Measurements from ENCODE around the gene NLRP6.
"Not testable (repeated sequence)": the region's sequence is repeated elsewhere in the genome, so short reads cannot be mapped to it uniquely, and the experiment has no call there.

NLRP6 gene

DNA sequence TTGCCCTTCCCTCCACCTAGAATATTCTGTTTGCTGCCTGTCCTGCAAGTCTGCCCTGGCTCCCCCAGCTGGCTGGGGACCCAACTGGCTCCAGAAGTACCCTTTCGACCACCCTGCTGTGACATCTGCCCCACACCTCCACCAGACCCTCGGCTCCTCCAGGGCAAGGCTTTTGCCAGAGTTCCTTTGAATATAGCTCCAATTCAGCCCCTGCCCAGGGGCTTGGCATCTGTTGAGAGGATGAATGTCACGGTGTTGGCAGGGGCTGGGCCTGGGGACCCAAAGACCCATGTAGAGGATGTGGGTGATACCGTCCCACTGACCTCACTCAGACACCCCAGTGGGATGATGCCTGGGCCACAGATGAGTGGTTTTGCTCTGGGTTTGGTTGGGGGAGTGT lies 4.0 kb downstream of the NLRP6 start:
- in situ Hi-C loops (cut with MboI; ENCODE audit: low pct_unique_long_range_greater_than_20kb, low sequenced_read_pairs, unreplicated experiment): no loop called here
- DNase-seq (ENCODE audit: low spot score): no peak
- TF ChIP-seq, protein P1, sequence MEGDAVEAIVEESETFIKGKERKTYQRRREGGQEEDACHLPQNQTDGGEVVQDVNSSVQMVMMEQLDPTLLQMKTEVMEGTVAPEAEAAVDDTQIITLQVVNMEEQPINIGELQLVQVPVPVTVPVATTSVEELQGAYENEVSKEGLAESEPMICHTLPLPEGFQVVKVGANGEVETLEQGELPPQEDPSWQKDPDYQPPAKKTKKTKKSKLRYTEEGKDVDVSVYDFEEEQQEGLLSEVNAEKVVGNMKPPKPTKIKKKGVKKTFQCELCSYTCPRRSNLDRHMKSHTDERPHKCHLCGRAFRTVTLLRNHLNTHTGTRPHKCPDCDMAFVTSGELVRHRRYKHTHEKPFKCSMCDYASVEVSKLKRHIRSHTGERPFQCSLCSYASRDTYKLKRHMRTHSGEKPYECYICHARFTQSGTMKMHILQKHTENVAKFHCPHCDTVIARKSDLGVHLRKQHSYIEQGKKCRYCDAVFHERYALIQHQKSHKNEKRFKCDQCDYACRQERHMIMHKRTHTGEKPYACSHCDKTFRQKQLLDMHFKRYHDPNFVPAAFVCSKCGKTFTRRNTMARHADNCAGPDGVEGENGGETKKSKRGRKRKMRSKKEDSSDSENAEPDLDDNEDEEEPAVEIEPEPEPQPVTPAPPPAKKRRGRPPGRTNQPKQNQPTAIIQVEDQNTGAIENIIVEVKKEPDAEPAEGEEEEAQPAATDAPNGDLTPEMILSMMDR (IDR thresholded peaks at IDR 0.05; ENCODE audit: extremely low read depth, insufficient read depth, missing control alignments): no peak

DNA sequence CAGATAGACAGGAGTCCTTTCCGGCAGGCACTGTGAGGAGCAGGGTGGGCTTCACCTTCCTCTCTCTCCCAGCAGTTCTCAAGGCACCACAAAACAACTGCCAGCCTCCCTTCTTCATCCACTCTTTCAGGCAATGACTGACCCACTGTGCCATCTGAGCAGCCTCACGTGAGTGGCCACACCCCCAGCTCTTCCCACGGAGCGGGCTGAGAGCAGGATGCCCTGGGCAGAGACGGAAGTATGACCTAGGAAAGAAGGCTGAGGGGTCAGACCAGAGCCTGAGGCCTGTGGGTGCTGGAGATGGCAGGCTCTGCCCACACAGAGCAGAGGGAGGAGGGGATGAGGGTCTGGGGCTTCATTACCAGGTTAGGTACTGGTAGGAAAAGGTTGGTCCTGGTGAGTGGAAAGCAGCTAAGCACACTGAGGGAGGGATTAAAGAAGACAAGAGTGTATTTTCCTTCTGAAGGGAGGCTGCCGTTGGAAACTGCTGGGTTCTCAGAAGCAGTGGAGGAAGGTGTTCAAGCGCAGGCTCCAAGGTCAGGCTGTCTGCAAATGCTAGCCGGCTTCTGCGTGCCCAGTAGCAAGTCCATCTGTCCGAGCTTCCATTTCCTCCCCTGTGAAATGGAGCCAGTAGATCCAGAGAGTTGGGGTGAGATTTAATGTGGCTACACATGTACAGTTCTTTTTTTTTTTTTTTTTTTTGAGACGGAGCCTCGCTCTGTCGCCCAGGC lies 4.6 kb downstream of the NLRP6 start:
- in situ Hi-C loops (cut with MboI; ENCODE audit: low pct_unique_long_range_greater_than_20kb, low sequenced_read_pairs, unreplicated experiment): no loop called here
- TF ChIP-seq, protein P1 (IDR thresholded peaks at IDR 0.05; ENCODE audit: extremely low read depth, insufficient read depth, missing control alignments): no peak

DNA sequence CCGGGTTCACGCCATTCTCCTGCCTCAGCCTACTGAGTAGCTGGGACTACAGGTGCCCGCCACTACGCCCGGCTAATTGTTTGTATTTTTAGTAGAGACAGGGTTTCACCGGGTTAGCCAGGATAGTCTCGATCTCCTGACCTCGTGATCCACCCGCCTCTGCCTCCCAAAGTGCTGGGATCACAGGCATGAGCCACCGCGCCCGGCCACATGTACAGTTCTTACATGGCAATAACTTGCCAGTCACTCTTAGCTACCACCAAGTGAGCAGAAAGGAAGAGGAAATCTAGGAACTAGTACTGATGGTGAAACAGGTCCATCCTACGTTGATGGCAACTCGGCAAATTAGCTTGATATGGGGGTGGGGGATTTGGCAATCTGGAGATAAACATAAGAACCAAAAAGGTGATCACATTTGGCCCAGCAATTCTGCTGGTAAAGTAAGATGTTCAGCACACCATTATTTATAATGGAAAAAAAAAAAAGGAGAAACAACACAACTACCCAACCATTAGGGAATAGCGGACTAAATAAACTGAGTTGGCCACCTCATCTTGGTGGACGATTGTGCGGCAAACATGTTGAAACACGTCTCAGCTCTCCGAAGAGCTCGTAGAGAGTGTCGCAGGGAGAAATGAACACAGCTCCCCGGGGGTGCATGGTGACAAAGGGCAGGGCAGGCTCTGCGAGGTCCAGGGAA lies 5.3 kb downstream of the NLRP6 start:
- in situ Hi-C loops (cut with MboI; ENCODE audit: low pct_unique_long_range_greater_than_20kb, low sequenced_read_pairs, unreplicated experiment): no loop called here
- TF ChIP-seq, protein P1 (IDR thresholded peaks at IDR 0.05; ENCODE audit: extremely low read depth, insufficient read depth, missing control alignments): no peak
- no peak for DNase-seq (ENCODE audit: low spot score)

More for the DNA sequence above, 4.6 kb downstream of the NLRP6 start:
- DNase-seq (ENCODE audit: low spot score): no peak

DNA sequence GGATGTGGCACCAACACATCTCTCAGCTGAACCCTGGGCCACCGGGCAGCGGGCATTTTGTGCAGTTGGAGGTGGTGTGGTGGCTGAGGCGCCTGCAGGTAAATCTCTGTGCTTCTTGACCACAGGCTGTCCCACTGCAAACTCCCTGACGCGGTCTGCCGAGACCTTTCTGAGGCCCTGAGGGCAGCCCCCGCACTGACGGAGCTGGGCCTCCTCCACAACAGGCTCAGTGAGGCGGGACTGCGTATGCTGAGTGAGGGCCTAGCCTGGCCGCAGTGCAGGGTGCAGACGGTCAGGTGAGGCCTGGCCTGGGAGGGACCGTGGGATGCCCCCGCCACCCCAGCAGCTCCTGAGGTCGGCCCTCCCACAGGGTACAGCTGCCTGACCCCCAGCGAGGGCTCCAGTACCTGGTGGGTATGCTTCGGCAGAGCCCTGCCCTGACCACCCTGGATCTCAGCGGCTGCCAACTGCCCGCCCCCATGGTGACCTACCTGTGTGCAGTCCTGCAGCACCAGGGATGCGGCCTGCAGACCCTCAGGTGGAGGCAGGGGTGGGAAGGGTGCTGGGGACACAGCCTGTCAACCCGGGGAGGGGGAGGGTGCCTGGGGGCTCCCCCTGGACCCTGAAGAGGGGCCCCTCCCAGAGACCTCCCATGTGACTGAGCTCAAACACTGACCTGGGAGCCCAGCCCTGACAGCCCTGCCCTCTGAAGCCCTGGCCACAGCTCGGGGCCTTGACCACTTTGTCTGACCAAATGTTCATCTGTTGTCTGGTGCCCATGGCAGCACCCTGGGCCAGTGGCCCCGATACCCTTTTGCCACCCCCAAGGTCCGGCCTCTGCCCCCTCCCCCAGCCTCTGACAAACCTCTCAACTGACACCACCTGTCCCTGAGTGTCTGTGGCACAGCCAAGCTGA lies 6.2 kb downstream of the NLRP6 start:
- in situ Hi-C loops (cut with MboI; ENCODE audit: low pct_unique_long_range_greater_than_20kb, low sequenced_read_pairs, unreplicated experiment): no loop called here
- no peak for DNase-seq (ENCODE audit: low spot score)
- TF ChIP-seq, protein P1 (IDR thresholded peaks at IDR 0.05; ENCODE audit: extremely low read depth, insufficient read depth, missing control alignments): no peak

DNA sequence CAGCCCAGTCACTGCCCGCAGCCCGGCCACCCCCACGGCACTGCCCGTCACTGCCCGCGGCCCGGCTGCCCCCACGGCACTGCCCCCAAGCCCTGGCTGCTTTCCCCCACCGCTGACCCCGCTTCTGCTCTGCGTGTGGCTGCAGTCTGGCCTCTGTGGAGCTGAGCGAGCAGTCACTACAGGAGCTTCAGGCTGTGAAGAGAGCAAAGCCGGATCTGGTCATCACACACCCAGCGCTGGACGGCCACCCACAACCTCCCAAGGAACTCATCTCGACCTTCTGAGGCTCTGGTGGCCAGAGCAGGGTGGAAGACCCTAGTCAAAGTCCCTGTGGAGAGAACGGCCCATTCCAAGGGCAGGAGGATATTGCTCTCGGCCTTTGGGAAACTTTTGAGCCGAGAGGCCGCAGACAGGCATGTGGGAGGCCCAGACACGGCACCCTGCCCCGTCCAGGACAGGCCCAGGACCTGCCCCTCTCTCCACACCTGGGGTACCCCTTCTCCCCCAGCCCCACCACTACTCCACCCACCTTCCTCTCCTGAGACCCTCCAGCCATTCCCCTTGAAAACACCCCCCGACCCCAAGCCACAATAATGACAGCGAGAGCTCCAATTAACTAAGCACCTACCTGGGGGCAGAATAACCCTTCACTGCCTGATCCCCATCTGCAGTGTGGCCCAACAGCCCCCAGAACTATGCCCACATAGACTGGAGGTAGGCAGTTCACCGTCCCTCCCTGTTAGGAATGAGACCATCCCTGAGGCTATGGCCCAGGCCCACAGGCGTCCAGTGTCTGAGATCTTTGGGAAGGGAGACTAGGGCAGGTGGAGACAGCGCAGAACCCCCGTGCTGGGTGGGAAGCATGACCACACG lies 7.0 kb downstream of the NLRP6 start:
- in situ Hi-C loops (cut with MboI; ENCODE audit: low pct_unique_long_range_greater_than_20kb, low sequenced_read_pairs, unreplicated experiment): no loop called here
- DNase-seq (ENCODE audit: low spot score): no peak
- TF ChIP-seq, protein P1 (IDR thresholded peaks at IDR 0.05; ENCODE audit: extremely low read depth, insufficient read depth, missing control alignments): no peak

DNA sequence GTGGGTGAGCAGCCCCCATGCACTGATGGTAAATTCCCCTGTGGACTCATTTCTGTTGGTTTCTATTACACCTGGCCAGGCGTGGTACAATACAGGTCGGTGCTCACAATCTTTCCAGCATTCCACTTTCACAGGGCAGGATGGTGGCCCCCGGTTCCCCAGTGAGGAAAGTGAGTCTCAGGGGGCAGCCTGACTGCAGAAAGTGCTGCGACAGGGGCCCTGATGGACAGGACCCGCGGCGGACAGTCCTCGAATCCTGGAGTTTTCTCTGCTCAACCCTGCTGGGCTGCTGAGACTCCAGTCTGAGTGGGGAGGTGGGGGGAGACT lies 7.7 kb downstream of the NLRP6 start:
- TF ChIP-seq, protein P1 (IDR thresholded peaks at IDR 0.05; ENCODE audit: extremely low read depth, insufficient read depth, missing control alignments): no peak
- in situ Hi-C loops (cut with MboI; ENCODE audit: low pct_unique_long_range_greater_than_20kb, low sequenced_read_pairs, unreplicated experiment): no loop called here
- no peak for DNase-seq (ENCODE audit: low spot score)

DNA sequence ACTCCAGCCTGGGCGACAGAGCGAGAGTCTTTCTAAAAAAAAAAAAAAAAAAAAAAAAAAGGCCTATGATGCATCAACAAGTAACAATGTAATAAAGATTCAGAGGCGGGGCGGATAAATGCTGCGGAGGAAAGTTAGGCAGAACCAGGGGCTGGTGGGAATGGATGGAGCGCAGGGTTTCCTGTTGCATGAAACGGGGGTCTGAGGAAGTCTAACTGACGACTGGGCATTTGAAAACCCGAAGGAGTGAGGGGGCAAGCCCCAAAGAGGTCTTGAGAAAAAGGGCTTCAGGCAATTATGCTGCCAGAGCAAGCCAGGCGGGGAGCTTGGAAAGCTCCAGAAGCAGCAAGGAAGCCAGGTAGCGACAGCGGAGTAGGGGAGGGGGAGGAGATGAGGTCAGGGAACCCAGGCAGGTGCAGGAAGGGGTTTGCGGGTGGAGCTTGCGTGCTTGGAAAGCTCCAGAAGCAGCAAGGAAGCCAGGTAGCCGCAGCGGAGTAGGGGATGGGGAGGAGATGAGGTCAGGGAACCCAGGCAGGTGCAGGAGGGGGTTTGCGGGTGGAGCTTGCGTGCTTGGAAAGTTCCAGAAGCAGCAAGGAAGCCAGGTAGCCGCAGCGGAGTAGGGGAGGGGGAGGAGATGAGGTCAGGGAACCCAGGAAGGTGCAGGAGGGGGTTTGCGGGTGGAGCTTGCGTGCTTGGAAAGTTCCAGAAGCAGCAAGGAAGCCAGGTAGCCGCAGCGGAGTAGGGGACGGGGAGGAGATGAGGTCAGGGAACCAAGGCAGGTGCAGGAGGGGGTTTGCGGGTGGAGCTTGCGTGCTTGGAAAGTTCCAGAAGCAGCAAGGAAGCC lies 9.0 kb downstream of the NLRP6 start:
- in situ Hi-C loops (cut with MboI; ENCODE audit: low pct_unique_long_range_greater_than_20kb, low sequenced_read_pairs, unreplicated experiment): not testable (repeated sequence)

More for the DNA sequence above, 9.0 kb downstream of the NLRP6 start:
- not testable (repeated sequence) for DNase-seq (ENCODE audit: low spot score)
